HG02885 (cell line): ENCODE measurements around the gene BPIFB6.
"Not testable (repeated sequence)": the region's sequence is repeated elsewhere in the genome, so short reads cannot be mapped to it uniquely, and the experiment has no call there.

ENCODE experiments used
- ATAC-seq: cut with Tn5 transposase; IDR thresholded peaks from one replicate; pipeline ENCODE4 v1.9.1; 2021; ENCODE audit warnings: mild to moderate bottlenecking; ENCODE audit not compliant: unreplicated experiment, poor library complexity

The BPIFB6 gene

DNA sequence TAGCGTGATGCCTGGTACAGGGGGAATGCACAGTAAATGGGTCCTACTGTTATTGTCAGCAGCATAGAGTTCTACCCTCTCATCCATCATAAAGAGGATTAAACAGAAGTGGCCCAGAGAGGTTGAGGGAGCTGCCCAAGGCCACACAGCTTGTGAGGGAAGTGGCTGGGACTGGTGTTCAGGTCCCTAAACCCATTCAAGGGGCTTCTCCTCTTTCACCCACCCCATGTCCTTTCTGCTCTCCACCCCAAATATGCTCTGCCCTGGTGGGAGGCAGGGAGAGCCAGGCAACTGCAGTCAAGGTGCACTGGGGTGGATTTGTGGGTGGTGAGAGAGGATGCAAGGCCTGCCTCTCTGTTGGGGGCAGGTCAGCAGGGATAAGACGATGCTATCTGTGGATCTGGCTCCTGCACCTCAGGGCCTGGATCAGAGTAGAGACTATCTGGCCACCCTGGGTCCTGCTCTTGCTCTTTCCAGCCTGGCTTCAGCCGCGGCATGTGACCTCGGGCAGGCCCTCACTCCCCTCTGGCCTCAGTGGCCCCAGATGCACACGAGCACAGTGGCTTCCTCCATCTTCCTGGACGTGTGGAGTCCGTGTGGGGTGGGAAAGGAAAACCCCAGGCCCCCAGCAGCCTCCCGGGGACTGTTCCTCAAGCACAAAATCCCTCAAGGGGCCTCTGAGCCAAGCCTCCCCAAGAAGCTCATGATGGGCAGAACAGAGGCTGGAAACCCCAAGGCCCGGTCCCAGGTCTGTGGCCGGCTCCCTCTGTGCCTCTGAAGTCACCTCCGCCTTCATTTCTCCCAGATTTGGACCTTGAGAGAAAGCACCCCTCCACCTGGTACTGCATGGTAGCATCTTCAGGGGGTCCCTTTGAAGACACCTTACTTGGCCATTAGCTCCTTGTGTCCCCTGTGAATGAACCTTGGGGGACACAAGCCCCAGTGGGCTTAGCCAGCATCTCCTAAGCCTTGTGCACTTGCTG lies 3.4 kb upstream of the BPIFB6 start:
- no peak for ATAC-seq

DNA sequence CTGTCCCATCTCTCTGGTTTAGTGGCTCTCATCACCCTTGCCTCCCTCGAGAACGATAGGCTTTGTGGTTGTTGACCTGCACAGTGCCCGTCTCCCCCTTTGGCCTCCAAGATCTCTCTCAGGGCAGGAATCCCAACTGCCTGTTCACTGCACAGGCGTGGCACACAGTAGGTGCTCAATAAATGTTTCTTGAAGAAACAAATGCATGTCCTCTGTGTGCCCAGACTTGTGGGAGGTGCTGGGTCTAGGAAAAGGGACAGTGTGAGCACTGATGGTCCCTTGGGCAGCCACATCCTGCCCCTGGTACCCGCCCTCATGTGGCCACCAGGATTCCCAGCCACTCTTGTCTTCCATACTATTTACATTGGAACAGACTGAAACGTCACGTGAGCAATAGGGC lies 2.6 kb upstream of the BPIFB6 start:
- no peak for ATAC-seq

- no peak for ATAC-seq
Observed at GRCh38 chr20:33030076-33030475, 1.4 kb upstream of the BPIFB6 start.

- no peak for ATAC-seq
Observed at GRCh38 chr20:33030569-33030968, 879 bp upstream of the BPIFB6 start.

GRCh38 chr20:33032555-33032954 lies 1.1 kb downstream of the BPIFB6 start:
- no peak for ATAC-seq

DNA sequence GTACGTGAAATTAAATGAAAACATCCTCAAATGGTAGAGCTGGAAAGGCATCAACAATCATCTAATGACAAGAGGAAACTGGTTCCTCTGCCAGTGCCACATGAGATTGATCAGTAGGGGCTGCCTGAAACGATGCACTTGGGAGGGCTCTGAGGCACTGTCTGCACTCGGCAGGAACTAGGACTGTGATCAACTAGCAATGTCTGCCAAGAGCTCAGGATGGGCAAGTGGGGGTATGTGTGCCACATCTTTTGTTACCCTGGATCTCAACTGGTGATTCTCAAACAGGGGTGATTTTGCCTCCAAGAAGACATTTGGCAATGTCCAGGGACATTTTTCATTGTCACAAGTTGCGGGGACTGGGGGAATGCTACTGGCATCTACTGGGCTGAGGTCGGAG lies 1.9 kb downstream of the BPIFB6 start:
- no peak for ATAC-seq

DNA sequence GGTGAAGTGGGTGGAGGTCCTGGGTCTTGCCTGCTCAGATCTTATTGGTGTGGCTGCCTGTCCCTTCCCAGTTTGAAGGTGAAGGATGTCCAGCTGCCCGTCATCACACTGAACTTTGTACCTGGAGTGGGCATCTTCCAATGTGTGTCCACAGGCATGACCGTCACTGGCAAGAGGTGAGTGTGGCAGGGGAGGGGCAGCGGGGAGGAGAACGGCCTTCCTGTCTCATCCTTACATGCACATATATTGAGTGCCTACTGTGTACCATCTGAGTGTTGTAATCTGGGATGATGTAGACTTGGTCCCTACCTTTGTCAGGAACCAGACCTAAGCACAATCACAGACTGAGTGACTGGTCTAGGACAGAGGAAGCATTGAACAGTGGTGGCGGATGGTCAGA lies 2.7 kb downstream of the BPIFB6 start:
- ATAC-seq = no peak

GRCh38 chr20:33034901-33035492 lies 3.5 kb downstream of the BPIFB6 start:
- no peak for ATAC-seq

GRCh38 chr20:33037456-33037855 lies 6.0 kb downstream of the BPIFB6 start:
- ATAC-seq = no peak

DNA sequence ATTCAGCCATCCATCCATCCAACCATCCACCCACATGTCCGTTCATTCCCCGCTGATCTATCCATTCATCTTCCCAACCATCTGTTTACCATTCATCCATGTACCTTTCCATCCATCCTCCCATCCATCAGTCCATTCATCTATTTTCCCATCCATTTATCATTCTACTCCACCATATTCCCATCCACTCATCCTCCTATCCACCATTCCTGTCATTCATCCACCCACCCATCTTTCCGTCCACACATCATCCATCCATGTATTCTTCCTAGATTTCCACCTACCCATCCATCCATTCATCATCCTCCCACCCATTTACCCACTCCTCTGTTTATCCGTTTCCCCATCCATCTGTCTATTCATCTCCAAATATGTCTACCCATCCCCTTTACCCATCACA lies 6.8 kb downstream of the BPIFB6 start:
- ATAC-seq = no peak

GRCh38 chr20:33042430-33042829 lies 11.0 kb downstream of the BPIFB6 start:
- ATAC-seq = no peak

DNA sequence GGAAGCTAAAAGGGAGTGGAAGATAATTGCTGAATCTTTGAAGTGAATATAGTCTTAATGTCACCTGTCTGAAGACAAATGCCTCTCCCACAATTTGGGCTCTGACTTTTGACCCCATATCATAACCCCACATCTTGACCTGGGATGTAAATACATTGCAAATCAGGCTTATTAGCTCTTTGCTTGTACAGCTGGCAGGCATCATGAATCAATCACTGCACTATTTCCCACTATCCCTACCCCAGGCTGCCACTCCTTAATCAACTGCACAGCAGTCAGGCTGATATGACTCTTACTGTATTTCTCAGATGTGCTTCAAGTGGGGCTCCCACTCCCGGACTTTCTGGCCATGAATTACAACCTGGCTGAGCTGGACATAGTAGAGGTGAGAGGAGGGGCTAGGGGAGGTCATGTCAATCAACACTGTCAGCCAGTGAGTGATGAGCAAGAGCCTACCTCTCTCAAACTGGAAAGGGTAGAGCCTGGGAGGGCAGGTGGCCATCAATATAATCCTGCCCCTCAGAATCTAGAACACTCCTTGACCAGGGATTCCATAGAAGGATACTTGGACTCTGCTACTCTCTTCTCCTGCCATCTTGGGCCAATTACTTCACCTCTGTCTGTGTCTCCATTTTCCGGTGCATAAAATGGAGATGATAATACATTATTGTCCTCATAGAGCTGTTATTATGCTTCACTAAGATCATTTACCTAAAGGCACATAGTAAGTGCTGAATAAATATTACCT lies 11.7 kb downstream of the BPIFB6 start:
- ATAC-seq = no peak

DNA sequence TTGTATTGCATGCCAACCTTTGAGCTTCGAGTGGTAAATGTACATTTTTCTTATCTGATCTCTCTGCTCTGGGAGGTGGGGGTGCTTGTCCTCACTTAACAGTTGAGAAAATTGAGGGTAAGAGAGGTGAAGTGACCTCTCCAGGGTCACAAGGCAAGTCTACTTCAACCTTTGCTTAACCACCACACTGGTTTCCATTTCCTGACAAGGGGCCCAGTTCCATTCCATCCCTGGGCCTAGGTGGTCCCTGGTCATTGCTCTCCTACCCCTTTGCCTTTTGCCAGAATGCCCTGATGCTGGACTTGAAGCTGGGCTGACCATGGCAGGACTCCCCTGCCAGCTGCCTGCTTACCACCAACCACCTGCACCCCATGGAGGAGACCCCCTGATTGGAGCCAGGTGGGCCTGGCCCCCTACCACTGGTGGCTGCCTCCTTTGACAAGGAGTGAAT lies 12.3 kb downstream of the BPIFB6 start:
- ATAC-seq = no peak

GRCh38 chr20:33045129-33045721 lies 13.8 kb downstream of the BPIFB6 start:
- not testable (repeated sequence) for ATAC-seq

DNA sequence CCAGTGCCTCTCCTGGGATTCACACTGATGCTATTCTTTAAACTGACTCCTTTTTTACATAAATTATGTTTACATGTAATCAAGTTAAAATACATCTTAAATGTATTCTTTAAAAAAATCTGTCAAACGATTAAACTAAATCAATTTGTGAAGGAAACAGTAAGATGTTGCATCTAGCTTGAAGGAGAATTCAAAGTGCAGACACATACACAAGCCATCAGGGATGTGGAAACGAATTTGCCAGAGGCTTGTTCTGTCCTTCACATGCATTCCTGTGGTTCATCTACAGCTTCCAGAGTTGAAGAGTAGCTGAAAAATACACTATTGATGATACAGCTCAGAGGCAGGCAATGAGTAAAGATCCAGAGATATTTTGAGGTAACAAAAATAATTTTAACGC lies 15.0 kb downstream of the BPIFB6 start:
- no peak for ATAC-seq

- ATAC-seq = no peak
Observed at GRCh38 chr20:33051333-33051732, 19.9 kb downstream of the BPIFB6 start.

DNA sequence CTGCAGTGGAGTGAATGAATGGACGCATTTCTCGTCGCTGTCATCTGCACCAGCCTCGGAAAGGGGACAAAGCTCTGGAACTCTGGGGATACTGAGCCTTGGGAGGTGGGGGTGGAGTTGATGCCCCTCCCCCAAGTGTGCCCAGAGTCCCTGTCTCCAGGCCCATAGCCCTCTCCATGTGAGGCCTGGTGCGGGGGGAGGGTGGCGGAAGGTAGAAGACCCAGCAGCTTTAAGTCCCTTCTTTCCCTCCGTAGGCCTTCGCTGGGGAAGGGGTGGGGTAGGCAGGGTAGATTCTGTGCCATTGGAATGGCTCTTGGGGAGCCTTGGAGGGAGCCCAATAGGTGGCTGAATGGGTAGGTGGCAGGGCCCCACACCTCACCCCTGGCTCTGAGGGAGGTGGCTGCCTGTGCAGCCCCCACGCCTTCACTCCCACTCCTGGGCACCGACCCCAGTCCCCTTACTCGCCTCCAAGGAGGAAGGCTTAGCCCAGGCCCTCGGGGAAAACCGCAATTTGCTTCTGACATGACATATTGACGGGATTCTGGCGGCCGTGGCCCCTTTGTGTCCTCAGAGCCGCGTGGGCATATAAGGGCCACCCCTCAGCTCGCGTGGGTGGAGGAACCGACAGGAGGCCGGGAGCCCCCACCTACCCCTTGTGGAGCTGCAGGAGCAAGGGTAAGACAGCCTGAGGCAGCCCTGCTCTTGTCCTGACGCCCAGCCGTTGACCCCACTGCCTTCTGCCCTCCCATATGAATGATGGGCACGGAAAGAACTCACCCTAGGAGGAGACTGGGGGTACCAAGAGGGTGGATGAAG lies 22.1 kb downstream of the BPIFB6 start, which contains the start of gene BPIFB3:
TSS of gene BPIFB3 (plus strand) at position 613 of the 816 bp plus-strand sequence. CDS start 1,533 bp downstream, outside the sequence.
- ATAC-seq = no peak

DNA sequence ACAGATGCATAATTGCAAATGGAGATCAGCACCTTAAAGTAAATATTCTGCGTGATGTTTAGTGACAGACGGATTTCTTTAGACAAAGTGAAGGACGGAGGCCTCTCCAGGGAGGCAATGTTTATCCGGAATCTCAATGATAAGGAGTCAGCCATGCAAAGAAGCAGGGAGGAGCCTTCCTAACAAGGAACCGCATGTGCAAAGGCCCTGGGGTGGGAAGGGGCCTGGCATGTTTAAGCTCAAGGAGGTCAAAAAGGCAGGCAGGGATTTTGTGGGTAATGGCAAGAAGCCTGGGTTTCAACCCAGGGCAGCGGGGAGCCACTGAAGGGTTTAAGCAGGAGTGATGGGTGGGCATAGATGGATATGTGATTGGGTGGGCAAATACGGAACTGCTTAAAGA lies 22.9 kb downstream of the BPIFB6 start:
- no peak for ATAC-seq

- no peak for ATAC-seq
Observed at GRCh38 chr20:33054791-33055190, 23.3 kb downstream of the BPIFB6 start.

- ATAC-seq = no peak
Observed at GRCh38 chr20:33059136-33059535, 27.7 kb downstream of the BPIFB6 start.
